CD4-positive, alpha-beta T cell treated with Interleukin-2 at 100 ng/mL for 4 hours (primary cell): ENCODE data around the gene THEMIS.
"Not testable (repeated sequence)": the region's sequence is repeated elsewhere in the genome, so short reads cannot be mapped to it uniquely, and the experiment has no call there.

ENCODE experiments used
- DNase-seq: peaks from one replicate; pipeline ENCODE4 v3.0.0-alpha.2; 2020; ENCODE audit warnings: low spot score

THEMIS gene

GRCh38 chr6:127914240-127914639 lies 13.4 kb upstream of the THEMIS start:
- DNase-seq = peak; percentile 34

- no peak for DNase-seq
Measured at GRCh38 chr6:127912914-127913313, 12.1 kb upstream of the THEMIS start.

DNA sequence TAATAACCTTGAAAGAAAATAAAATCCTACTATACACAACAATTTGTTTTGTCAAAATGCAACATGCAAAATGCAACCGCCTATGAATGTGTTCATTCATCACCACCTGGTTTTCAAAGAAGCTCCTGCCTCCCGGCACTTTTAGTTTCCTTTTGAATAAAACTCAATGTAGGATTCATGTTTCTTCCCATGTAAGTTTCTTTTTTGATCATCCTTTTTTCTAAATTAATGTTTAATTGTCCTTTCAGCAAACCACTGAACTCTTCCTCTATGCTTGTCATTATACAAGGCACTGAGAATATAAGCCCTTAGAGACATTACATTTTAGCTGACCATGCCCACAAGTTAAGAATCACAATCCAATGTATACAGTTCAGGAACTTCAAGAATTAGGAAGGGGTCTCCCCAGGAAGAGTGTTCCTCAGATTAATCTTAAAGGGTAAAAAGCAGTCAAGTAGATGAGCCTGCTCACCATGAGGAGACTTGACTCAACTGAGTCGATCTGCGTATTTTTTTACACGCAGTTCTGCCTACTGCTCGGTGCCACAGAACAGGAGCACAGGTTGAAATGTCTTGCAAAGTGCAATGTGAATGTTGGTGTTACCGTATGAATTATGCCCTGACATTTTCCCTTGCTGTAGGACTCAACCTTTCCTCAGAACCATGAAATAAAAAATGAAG lies 7.2 kb upstream of the THEMIS start:
- DNase-seq = peak; percentile 50

GRCh38 chr6:127904160-127904559 lies 3.3 kb upstream of the THEMIS start:
- no peak for DNase-seq

DNA sequence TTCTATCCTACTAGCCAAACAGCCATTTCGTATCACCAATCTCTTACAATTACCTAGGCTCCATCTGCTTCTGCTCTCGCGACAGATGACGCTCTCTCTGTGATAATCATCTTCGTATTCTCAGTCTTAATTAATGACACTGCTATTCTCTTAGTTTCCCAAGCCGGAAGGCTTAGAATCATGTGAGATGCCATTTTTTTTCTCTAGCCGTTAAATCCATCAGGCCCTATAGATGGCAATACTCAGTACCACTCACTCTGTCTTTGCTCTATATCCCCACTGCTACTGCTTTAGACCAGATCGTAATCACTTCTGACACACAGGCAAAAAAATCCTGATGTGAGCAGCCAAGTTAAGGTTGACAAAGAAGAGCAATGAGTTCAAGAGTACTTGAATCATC lies 2.1 kb upstream of the THEMIS start:
- peak; percentile 50 for DNase-seq

DNA sequence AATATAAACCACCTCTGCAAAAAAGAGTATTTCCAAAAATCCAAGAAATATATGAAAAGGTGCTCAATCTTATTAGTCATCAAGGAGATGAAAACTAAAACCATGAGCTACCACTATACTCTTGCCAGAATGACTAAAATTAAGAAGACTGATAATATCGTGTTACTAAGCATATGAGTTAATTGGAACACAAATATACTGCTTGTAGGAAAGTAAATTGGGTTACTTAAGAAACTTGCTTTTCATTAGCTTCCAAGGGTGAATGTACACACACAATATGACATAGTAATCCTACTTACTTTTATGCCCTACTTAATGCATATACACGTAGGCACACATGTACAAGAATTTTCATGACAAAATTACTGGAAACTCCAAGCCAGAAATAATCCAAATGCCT lies 3.4 kb downstream of the THEMIS start:
- DNase-seq = peak; percentile 47

DNA sequence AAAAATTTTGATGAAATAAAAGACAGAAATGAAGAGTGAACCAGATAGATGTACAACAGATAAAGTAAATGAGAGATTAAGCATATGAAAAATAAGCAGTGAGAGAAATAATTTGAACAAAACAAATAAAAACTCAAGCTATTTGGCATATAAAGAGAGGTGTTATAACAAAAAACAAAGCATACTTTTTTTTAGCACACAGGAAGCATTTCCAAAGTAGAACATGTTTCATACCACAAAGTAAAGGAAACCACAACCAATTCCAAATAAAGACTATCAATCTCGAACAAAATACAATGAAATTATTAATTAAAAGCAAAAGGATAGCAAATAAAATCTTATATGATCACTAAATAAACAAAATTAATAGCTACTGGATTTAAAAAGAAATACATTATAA lies 6.8 kb downstream of the THEMIS start:
- no peak for DNase-seq

DNA sequence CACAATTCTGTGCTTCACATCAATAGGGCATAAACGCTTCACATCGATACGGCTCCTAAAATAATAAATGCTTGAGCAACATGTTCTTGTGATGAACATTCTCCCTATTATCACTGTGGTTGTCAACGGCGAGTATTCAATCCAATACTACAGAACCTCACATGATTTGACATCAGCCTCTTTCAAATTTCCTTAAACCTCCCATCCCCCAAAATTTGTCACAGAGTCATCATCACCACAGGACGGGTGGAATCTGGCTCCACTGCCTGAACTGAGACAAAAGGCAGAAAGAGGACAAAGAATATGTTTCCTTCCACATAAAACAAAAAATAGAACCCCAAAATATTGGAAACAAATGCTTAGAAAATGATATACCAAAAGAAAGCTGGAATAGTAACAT lies 7.3 kb downstream of the THEMIS start:
- peak; percentile 38 for DNase-seq

GRCh38 chr6:127891731-127892326 lies 9.0 kb downstream of the THEMIS start:
- DNase-seq = no peak

- DNase-seq = no peak
Measured at GRCh38 chr6:127886603-127887002, 14.3 kb downstream of the THEMIS start.

- no peak for DNase-seq
Measured at GRCh38 chr6:127884134-127884533, 16.7 kb downstream of the THEMIS start.

- not testable (repeated sequence) for DNase-seq
Measured at GRCh38 chr6:127881949-127882348, 18.9 kb downstream of the THEMIS start.

- peak; percentile 58 for DNase-seq
Measured at GRCh38 chr6:127880429-127880828, 20.4 kb downstream of the THEMIS start.

- no peak for DNase-seq
Measured at GRCh38 chr6:127879685-127880084, 21.2 kb downstream of the THEMIS start.

GRCh38 chr6:127878115-127878514 lies 22.7 kb downstream of the THEMIS start:
- DNase-seq = no peak

- no peak for DNase-seq
Measured at GRCh38 chr6:127877231-127877630, 23.6 kb downstream of the THEMIS start.

- DNase-seq = no peak
Measured at GRCh38 chr6:127869772-127870404, 31.0 kb downstream of the THEMIS start.

- DNase-seq = no peak
Measured at GRCh38 chr6:127869183-127869582, 31.7 kb downstream of the THEMIS start.

DNA sequence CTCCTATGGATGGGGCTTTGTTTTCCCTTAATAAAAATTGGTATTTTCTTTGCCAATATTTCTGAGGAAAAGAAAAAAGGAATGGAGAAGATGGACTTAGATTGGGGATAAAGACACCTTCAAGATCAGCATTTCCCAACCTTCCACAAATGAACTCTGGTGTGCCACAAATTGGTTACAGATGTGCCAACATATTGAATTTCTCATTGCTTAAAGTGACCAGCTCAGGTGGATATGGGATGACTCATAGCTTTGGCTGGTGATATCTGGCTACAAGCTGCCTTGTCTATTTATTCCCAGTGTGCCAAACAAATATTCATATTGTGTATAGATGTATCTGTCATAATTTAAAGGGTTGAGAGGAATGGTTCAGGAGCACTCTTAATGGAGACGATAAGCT lies 32.5 kb downstream of the THEMIS start:
- DNase-seq = no peak

DNA sequence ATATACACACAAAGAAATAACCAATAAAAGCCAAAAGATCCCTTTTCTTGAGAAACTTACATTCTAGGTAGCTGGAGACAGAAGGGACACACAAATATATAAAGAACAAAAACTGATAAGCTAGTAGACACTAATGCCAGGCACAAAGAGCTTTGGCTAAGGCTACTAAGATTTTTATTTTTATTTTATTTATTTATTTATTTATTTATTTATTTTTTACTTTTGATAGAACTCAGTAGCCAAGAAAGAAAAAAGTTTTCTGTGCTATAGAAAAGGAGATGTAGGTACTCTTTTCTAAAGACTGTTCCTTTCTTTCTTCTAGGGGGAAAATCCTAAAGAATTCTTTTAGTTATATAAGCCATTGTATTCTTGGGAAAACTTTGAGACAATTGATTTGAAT lies 34.1 kb downstream of the THEMIS start:
- no peak for DNase-seq

DNA sequence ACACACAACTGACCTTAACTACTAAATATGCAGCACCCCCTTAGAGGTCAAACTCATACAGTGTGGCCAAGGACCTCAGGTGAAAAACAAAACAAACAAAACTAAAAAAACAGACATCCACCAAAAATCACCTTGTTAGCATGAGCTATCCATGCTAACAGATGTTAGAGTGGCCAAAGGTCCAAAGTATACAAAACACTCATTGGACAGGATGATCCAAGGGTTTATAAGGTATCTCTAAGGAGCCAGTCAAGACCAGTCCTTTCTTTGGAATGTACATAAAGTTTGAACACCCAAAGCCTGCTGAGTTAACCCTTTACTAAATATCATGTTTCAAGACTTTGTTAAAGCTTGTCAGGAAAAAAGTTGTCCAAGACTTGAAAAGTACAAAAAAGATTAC lies 35.8 kb downstream of the THEMIS start:
- no peak for DNase-seq

DNA sequence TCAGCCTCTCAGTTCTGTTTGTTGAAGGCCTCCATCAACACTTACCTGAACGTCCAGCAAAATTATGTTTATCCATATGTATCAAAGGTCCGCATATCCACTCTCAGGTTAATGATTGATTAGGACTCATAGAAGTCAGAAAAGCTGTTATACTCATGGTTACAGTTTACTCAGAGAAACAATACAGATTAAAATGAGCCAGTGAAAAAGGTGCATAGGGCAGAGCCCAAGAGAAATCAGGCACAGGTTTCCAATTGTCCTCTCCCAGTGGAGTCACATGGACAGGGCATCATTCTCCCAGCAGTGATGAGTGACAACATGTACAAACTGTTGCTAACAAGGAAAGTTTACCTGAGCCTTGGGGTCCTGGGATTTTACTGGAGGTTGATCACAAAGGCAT lies 36.2 kb downstream of the THEMIS start:
- DNase-seq = no peak

DNA sequence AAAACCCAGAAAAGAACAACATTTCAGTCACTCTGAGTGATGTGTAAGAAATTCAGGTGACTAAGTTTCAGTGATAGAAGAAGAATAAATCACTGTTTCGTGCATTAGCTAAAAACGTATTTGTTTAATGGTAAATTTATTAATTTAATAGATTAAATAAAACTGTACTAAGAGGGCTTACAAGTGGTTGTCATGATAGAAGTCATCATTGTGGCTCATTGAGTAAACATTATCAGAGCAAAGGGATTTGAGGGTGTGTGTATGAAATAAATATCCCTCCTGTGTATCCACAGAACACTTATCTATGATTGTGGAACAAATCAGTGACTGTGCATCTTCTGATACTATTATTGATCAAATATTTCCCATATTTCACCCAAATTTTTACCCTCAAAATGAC lies 40.1 kb downstream of the THEMIS start:
- DNase-seq = no peak

GRCh38 chr6:127859956-127860355 lies 40.9 kb downstream of the THEMIS start:
- DNase-seq = no peak
